Activated CD8-positive, alpha-beta memory T cell treated with anti-CD3 and anti-CD28 coated beads, Interleukin-2, amount 50 U/mL, for 48 hours (primary cell): Measurements from ENCODE around the gene OR52N4.
"Not testable (repeated sequence)": the region's sequence is repeated elsewhere in the genome, so short reads cannot be mapped to it uniquely, and the experiment has no call there.

ENCODE experiments used
- DNase-seq: peaks from one replicate; pipeline ENCODE4 v3.0.0-alpha.2; 2020

The OR52N4 gene

GRCh38 chr11:5753943-5754342 is at the start of gene OR52N4:
OR52N4 (plus strand) TSS chr11:5754243; CDS start chr11:5754741, 498 bp downstream.
- no peak for DNase-seq

GRCh38 chr11:5705688-5706087 is 48.4 kb upstream of the OR52N4 start:
- no peak for DNase-seq

GRCh38 chr11:5712507-5712906 is 41.5 kb upstream of the OR52N4 start:
- DNase-seq, result no peak

GRCh38 chr11:5713695-5714094 is 40.3 kb upstream of the OR52N4 start:
- no peak for DNase-seq

DNA sequence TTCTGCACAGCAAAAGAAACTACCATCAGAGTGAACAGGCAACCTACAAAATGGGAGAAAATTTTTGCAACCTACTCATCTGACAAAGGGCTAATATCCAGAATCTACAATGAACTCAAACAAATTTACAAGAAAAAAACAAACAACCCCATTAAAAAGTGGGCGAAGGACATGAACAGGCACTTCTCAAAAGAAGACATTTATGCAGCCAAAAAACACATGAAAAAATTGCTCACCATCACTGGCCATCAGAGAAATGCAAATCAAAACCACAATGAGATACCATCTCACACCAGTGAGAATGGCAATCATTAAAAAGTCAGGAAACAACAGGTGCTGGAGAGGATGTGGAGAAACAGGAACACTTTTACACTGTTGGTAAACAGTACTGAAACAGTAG is 37.5 kb upstream of the OR52N4 start:
- DNase-seq, result not testable (repeated sequence)

- DNase-seq, result no peak
Observed at GRCh38 chr11:5719703-5720495, 34.1 kb upstream of the OR52N4 start.

DNA sequence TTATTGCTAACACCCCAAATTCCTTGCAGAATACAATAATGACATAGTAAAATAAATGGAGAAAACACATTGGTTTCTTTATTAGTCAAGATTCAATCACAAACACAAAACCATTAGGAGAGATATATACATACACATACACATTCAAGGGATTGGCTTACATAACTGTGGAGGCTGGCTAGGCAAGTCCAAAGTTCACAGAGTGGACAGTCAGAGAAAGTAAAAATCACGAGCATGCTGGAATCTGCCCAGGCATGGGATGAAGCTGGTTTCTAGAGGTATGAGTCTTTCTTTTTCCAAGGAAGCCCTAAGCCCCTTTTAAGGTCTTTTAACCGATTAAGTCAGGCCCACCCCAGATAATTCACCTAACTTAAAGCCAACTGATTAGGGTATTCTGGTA is 31.4 kb upstream of the OR52N4 start:
- DNase-seq, result no peak

DNA sequence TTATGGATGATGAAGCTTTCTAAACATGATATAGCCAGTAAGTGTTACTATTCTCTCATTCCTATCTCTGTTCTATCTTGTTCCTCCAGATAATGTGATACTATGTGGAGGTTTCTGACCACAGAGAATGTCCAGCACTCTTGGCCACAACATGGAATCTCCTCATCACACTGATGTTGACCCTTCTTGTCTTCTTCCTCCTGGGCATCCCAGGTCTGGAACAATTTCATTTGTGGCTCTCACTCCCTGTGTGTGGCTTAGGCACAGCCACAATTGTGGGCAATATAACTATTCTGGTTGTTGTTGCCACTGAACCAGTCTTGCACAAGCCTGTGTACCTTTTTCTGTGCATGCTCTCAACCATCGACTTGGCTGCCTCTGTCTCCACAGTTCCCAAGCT is 27.7 kb upstream of the OR52N4 start:
- no peak for DNase-seq

DNA sequence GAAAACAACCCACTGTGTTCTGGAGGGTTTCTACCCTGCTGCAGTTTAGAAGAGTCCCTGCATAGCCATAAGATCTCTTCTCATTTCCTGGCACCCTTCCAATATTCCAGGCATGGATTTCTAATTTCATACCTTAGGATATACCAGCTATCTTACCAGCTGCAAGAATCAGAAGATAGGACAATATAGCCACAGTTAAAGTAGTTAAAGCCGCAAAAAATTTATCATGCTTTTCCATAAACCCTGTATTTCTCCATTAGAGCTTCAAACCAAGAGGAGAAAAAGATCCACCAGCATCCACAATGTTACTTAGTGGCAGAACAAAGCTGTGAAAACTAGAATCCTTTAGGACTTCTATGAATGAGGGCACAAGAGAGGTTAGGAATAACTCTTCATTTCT is 26.4 kb upstream of the OR52N4 start:
- DNase-seq, result no peak

- DNase-seq, result no peak
Observed at GRCh38 chr11:5736396-5736795, 17.6 kb upstream of the OR52N4 start, which contains the start of gene OR56B1. OR56B1 (plus strand) TSS chr11:5736448; CDS start chr11:5736517, 69 bp downstream.

- no peak for DNase-seq
Observed at GRCh38 chr11:5737091-5737490, 17.0 kb upstream of the OR52N4 start.

DNA sequence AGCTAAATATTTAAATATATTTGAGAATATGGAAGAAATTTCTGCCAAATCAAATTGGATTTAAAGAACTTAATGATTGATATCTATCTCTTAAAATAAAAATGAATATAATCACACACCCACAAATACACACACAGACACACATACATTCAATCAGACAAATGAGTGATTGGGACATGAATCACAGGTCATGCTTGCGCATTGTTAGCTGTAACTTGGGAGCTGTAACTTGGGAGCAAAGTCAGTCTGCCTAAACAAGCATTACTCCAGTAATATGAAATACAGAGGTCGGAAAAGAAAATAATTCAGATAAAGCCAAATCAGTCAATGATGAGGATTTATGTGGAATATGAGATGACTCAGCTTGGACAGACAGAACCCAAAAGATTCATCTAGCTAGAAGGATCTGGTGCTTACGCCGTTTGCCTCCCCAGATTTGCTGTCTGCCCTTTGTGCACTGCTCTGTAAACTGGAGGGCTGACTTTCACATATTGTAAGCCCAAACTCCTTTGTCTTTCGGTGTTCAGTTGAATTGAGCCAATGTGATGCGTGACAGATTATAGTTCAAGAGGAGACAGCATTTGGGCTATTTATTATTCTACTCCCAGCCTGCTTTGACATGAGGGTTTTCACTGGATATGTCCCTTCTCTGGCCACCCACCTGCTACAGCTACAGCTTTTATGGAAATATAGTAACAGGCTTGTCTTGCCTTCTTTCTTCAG is 16.2 kb upstream of the OR52N4 start:
- DNase-seq, result no peak

- DNase-seq, result no peak
Observed at GRCh38 chr11:5738431-5738830, 15.6 kb upstream of the OR52N4 start.

DNA sequence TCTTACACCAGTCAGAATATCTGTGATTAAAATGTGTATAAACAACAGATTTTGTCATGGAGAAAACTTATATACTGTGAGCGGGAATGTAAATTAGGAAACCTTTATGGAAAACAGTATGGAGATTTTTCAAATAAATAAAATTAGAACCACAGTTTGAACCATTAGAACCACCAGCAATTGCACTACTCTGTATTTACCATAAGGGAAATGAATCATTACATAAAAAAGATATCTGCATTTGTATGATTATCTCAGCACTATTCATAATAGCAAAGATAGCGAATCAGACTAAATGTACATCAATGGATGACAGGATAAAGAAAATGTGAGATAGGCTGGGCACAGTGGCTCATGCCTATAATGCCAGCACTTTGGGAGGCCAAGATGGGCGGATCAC is 7.4 kb upstream of the OR52N4 start:
- DNase-seq, result no peak

GRCh38 chr11:5749836-5750235 is 4.2 kb upstream of the OR52N4 start:
- no peak for DNase-seq

GRCh38 chr11:5767056-5767455 is 13.0 kb downstream of the OR52N4 start:
- DNase-seq, result no peak

DNA sequence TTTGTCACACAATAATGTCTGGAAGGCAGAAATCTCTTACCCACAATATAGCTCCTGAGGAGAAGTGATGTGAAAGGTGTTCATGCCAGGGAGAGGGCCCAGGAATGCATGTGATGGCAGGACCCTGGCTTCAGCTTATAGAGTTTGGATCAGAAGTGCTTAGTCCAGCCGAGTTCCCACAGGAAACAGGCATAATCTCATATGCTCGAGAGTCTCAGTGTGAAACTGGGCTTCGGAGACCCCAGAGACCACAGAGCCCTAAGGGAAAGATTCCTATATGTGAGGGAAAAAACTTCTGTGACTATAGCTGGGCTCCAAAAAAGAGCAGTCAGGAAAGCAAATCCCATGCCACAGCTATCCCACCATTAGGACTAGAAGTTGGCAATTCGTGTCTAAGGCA is 29.2 kb downstream of the OR52N4 start, which contains the start of gene OR52N5:
TSS of gene OR52N5 (minus strand) at position 101 of the 400 bp plus-strand sequence. CDS start 4,721 bp downstream, outside the sequence.
- DNase-seq, result no peak

GRCh38 chr11:5791165-5791564 is 37.1 kb downstream of the OR52N4 start, which contains the start of gene OR52N1:
OR52N1 (minus strand) TSS chr11:5791265; CDS start chr11:5788816, 2,449 bp downstream.
- DNase-seq, result no peak

DNA sequence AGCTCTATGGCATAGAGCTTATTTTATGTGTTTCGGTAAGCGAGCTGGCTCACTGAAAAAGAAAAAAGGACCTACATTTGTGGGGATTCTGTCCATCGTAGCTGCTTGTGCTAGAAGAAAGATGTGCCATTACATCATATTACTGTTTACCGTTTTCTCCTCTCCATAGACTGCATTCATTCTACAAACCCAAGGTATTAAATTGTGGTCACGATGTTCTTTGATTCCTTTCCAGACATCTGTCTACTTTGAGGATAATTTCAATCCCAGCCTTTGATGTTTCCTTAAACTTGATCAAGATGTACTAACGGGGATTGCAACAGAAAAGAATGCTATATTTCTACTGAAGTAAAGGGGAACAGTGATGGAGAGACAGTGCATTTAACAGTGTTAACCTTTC is 42.5 kb downstream of the OR52N4 start:
- no peak for DNase-seq

DNA sequence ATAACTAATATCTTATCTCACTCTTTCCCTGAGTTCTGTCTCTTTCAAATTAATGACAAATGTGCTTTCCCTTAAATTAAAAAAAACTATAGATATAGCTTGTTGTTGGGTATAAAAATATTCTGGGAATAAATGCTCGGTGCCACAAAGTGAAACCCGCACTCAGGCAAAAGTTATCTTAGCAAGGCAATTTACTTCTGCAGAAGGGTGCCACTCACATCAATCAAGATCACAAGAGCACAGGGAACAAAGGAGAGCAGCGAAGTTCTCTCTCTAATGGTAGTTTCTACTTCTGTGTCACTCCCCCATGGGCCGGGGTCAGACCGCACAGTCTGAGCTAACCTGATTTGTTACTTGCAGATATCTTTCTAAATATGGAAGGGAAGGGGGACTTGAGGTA is 49.9 kb downstream of the OR52N4 start:
- no peak for DNase-seq
